K562 (cell line): ENCODE data around the gene HOXB3. TPM values are rescaled to one million over a fixed set of nuclear protein-coding genes. Genes with fewer than 3 reads are reported as not detected.

ENCODE experiments used
- ATAC-seq: fragments of 200-7000 bp; cut with Tn5 transposase; 3 replicates; pipeline ENCODE4 v1.9.1; 2020; ENCODE audit warnings: moderate library complexity
- BruUV-seq: library from RNA; stranded (reverse); fragments of 400-500 nt; replicated peaks from 2 replicates; lab custom pipeline; 2021; lab: Mats Ljungman, UMichigan
- CTCF ChIA-PET: fragments of 300-600 bp; formaldehyde crosslinking; extraction: SDS; loops from one replicate; lab custom pipeline; 2021; ENCODE audit warnings: low intra/inter-chr PET ratio; lab: Yijun Ruan, JAX
- POLR2A ChIA-PET: fragments of 300-600, 350-650 bp; sonication (Branson Sonifier 250); formaldehyde crosslinking; extraction: SDS; loops from one replicate; lab custom pipeline; 2021; ENCODE audit warnings: antibody characterized with exemption, inconsistent platforms; lab: Yijun Ruan, JAX
- DNase-seq, 4 experiments: peaks; one replicate each; pipeline versions ENCODE4 v3.0.0 to v3.0.0-alpha.2; 2011 to 2018; ENCODE audit warnings: low spot score in 3 of 4, mixed read lengths in 3 of 4; ENCODE audit errors: extremely low read depth in 1 of 4
- FAIRE-seq: peaks from 2 replicates; lab custom pipeline; 2011; peaks lifted over from hg19 to GRCh38; lab: Jason Lieb, UNC
- H2AFZ ChIP-seq: 2 replicates; pipeline ENCODE4 v1.6.0; 2011; ENCODE audit warnings: low read depth, low read length, control low read depth, inconsistent platforms
- H3K27ac ChIP-seq: fragments of 200-600 bp; 3 replicates; pipeline ENCODE4 v1.8.0; 2011; ENCODE audit warnings: low read depth, mild to moderate bottlenecking, control low read depth, inconsistent platforms, low read length, moderate library complexity, mixed read lengths; ENCODE audit errors: extremely low read depth
- H3K27me3 ChIP-seq, 2 experiments: fragments of 300-600 bp in 1 of 2; 2 replicates in 1 of 2; 3 replicates in 1 of 2; pipeline versions ENCODE4 v1.6.0 to v1.8.0; 2011; ENCODE audit warnings: inconsistent platforms in 2 of 2, low read length in 2 of 2, mild to moderate bottlenecking in 1 of 2, mixed read lengths in 1 of 2, moderate library complexity in 1 of 2; ENCODE audit not compliant: control insufficient read depth in 2 of 2, insufficient read depth in 2 of 2
- H3K36me3 ChIP-seq: fragments of 300-600 bp; 3 replicates; pipeline ENCODE4 v1.8.0; 2011; ENCODE audit warnings: mild to moderate bottlenecking, low read length, inconsistent platforms; ENCODE audit not compliant: control insufficient read depth, insufficient read depth
- H3K4me1 ChIP-seq, 2 experiments: fragments of 200-600 bp in 1 of 2; replicated peaks in 1 of 2; 2 replicates in 1 of 2; 3 replicates in 1 of 2; pipeline versions ENCODE4 v1.5.1 to v1.8.0; 2011; ENCODE audit warnings: inconsistent platforms in 2 of 2, low read length in 2 of 2, mild to moderate bottlenecking in 1 of 2, mixed read lengths in 1 of 2, moderate library complexity in 1 of 2; ENCODE audit not compliant: control insufficient read depth in 2 of 2, insufficient read depth in 2 of 2
- H3K4me2 ChIP-seq: 2 replicates; pipeline ENCODE4 v1.6.1; 2011; ENCODE audit warnings: low read length, control low read depth, inconsistent platforms, mixed read lengths; ENCODE audit not compliant: insufficient read depth
- H3K4me3 ChIP-seq: fragments of 200-600 bp; sonication (generic), shearing (Covaris generic); 2 replicates; pipeline ENCODE4 v1.5.1; 2016; ENCODE audit warnings: control low read depth, inconsistent platforms
- H3K79me2 ChIP-seq: fragments of 200-600 bp; 3 replicates; pipeline ENCODE4 v1.8.0; 2011; ENCODE audit warnings: low read length, inconsistent platforms; ENCODE audit not compliant: control insufficient read depth, insufficient read depth
- H3K9ac ChIP-seq, 2 experiments: 2 replicates each; pipeline versions ENCODE4 v1.6.0 to v1.6.1; 2011; ENCODE audit warnings: low read depth in 2 of 2, low read length in 2 of 2, control low read depth in 1 of 2, inconsistent platforms in 1 of 2, mild to moderate bottlenecking in 1 of 2, mixed read lengths in 1 of 2; ENCODE audit not compliant: insufficient read depth in 1 of 2
- H3K9me1 ChIP-seq: one replicate; pipeline ENCODE4 v1.6.0; 2011; ENCODE audit warnings: inconsistent platforms, mild to moderate bottlenecking, low read length, moderate library complexity; ENCODE audit not compliant: control insufficient read depth, insufficient read depth
- H3K9me3 ChIP-seq: replicated peaks from 2 replicates; pipeline ENCODE4 v1.5.1; 2011; ENCODE audit warnings: low read depth, low read length, inconsistent platforms; ENCODE audit not compliant: control insufficient read depth, insufficient read depth
- H4K20me1 ChIP-seq: replicated peaks from 2 replicates; pipeline ENCODE4 v1.6.1; 2011; ENCODE audit warnings: low read length, inconsistent platforms, mixed read lengths; ENCODE audit not compliant: control insufficient read depth, insufficient read depth
- ARID2 ChIP-seq: fragments of 450-650 bp; IDR thresholded peaks from 2 replicates; pipeline ENCODE4 v1.6.1; 2017; ENCODE audit warnings: antibody characterized with exemption, mild to moderate bottlenecking
- ELF1 ChIP-seq: fragments of 200-800 bp; sonication (Bioruptor generic); IDR thresholded peaks from 2 replicates; pipeline ENCODE4 v1.6.1; 2016; ENCODE audit warnings: missing genetic modification characterization, missing compliant biosample characterization
- HCFC1 ChIP-seq: IDR thresholded peaks from 2 replicates; pipeline ENCODE4 v1.6.1; 2012; ENCODE audit warnings: low read depth, low read length, improper control_type of control experiment
- PHTF2 ChIP-seq: fragments of 250-450 bp; sonication (Bioruptor Pico); IDR thresholded peaks from 2 replicates; pipeline ENCODE4 v1.5.0; 2021; ENCODE audit warnings: mild to moderate bottlenecking
- POLR2G ChIP-seq: fragments of 200-400 bp; formaldehyde crosslinking; IDR thresholded peaks from 2 replicates; pipeline ENCODE4 v1.6.1; 2017; ENCODE audit warnings: low read depth, mild to moderate bottlenecking, antibody characterized with exemption, low read length, moderate library complexity
- POLR3A ChIP-seq: IDR thresholded peaks from 2 replicates; pipeline ENCODE4 v1.6.1; 2011; ENCODE audit warnings: borderline replicate concordance, mild to moderate bottlenecking, moderate library complexity; ENCODE audit not compliant: insufficient read length, insufficient read depth; ENCODE audit errors: extremely low read depth
- RB1 ChIP-seq: fragments of 450-650 bp; IDR thresholded peaks from 2 replicates; pipeline ENCODE4 v1.6.1; 2017; ENCODE audit warnings: low read depth, mild to moderate bottlenecking
- RBM22 ChIP-seq: fragments of 200-400 bp; formaldehyde crosslinking; IDR thresholded peaks from 2 replicates; pipeline ENCODE4 v1.6.1; 2018; ENCODE audit warnings: low read length, low read depth; ENCODE audit not compliant: poor library complexity, severe bottlenecking
- RCOR1 ChIP-seq, 2 experiments: IDR thresholded peaks; 2 replicates each; pipeline ENCODE4 v1.6.1; 2012; ENCODE audit warnings: low read depth in 2 of 2, low read length in 2 of 2, borderline replicate concordance in 1 of 2, improper control_type of control experiment in 1 of 2
- SMARCA4 ChIP-seq: fragments of 450-650 bp; IDR thresholded peaks from 2 replicates; pipeline ENCODE4 v1.6.1; 2016
- SNAPC5 ChIP-seq: fragments of 250-450 bp; sonication (Bioruptor Pico); IDR thresholded peaks from 2 replicates; pipeline ENCODE4 v1.8.0; 2021; ENCODE audit warnings: moderate library complexity, mild to moderate bottlenecking, inconsistent platforms
- SP1 ChIP-seq: sonication (generic); formaldehyde crosslinking; IDR thresholded peaks from 2 replicates; pipeline ENCODE4 v1.8.1; 2022; ENCODE audit warnings: mild to moderate bottlenecking, missing genetic modification reagents
- ZBTB7A ChIP-seq: IDR thresholded peaks from 2 replicates; pipeline ENCODE4 v1.6.1; 2011; ENCODE audit warnings: low read depth, mild to moderate bottlenecking, low read length, moderate library complexity, borderline replicate concordance; ENCODE audit not compliant: control insufficient read depth
- ZNF436 ChIP-seq: fragments of 250-450, 450-650 bp; sonication (Bioruptor Pico); formaldehyde crosslinking; IDR thresholded peaks from 2 replicates; pipeline ENCODE4 v1.7.0; 2020; ENCODE audit warnings: mild to moderate bottlenecking
- WGBS: fragments of 100-300 bp; shearing (Covaris generic); methylation state at CpG from one replicate; pipeline ENCODE4 v1.1.6; 2016; ENCODE audit warnings: low coverage, mixed read lengths; ENCODE audit not compliant: insufficient coverage; ENCODE audit errors: missing lambda C conversion rate; 5-methylcytosine and 5-hydroxymethylcytosine counted together
- in situ Hi-C: fragments of 300-500 bp; cut with MboI; formaldehyde crosslinking; loops from 4 replicates; pipeline ENCODE4 v1.15.0; 2018; ENCODE audit warnings: inconsistent platforms, mixed read lengths
- intact Hi-C: fragments of 100-400 bp; cut with micrococcal nuclease; formaldehyde crosslinking; loops from 2 replicates; pipeline ENCODE4 v1.14.2; 2022
- polyA plus RNA-seq, 8 experiments: library from polyadenylated mRNA; depleted of rRNA in 4 of 8; stranded (reverse) in 5 of 8; unstranded in 3 of 8; fragments of >200 nt; fragmentation: Nextera tagmentation in 2 of 8; fragmentation: Illumina TruSeq in 1 of 8; extraction: Ambion mirVana in 2 of 8; extraction: Trizol in 1 of 8; gene quantifications; 2 replicates each; pipeline versions ENCODE4 v1.2.1 to v1.2.3, GENCODE V29; 2011 to 2014; ENCODE audit warnings: inconsistent platforms in 1 of 8, missing spikeins in 1 of 8
- total RNA-seq, 7 experiments: library from RNA; depleted of rRNA in 6 of 7; stranded (reverse); fragments of >200 nt in 6 of 7; fragmentation: Illumina TruSeq in 2 of 7; extraction: Trizol in 2 of 7; gene quantifications; 2 replicates each; pipeline versions ENCODE4 v1.2.1 to v1.2.3, GENCODE V29; 2011 to 2021; ENCODE audit warnings: low replicate concordance in 1 of 7
- TF ChIP-seq, protein P1 (sequence below): fragments of 450-650 bp; IDR thresholded peaks from one replicate; pipeline ENCODE4 v1.6.1; 2018; ENCODE audit warnings: mild to moderate bottlenecking, moderate library complexity; ENCODE audit not compliant: partially characterized antibody
- TF ChIP-seq, protein P2 (sequence below), 2 experiments: fragments of 450-650 bp in 1 of 2; IDR thresholded peaks; 2 replicates each; pipeline ENCODE4 v1.6.1; 2011 to 2017; ENCODE audit warnings: low read depth in 2 of 2, antibody characterized with exemption in 1 of 2, borderline replicate concordance in 1 of 2, low read length in 1 of 2, mild to moderate bottlenecking in 1 of 2, mixed read lengths in 1 of 2; ENCODE audit not compliant: control insufficient read depth in 1 of 2

HOXB3 gene
- total and polyA plus RNA-seq, 9 of the 15 experiments (the other 6 are each of a cell fraction or from before 2014, with no cell fraction given): 2.4 to 41.3 (median 20.2) TPM

GRCh38 chr17:48636177-48637018 lies 46.4 kb upstream of the HOXB3 start:
- peak; percentile 90 for ATAC-seq
- Histone ChIP-seq H2AFZ (peak overlapping the region; percentile 84), H3K79me2 (peaks cover 19% of the 10 kb centered on the region; the same call in 2 of the 3 replicates), H3K9ac (peak overlapping the region; percentile 62 to 86), H4K20me1 (no peaks in the 10 kb centered on the region), H3K9me3 (no peaks in the 10 kb centered on the region), H3K36me3 (peaks cover 8% of the 10 kb centered on the region; the same call in 1 of the 3 replicates), H3K4me1 (peaks cover 58 to 62% of the 10 kb centered on the region in 2 experiments), H3K27ac (peak overlapping the region; percentile 48), H3K4me3 (no peak overlapping the region), H3K27me3 (no peaks in the 10 kb centered on the region), H3K4me2 (peak overlapping the region; percentile 62), H3K9me1 (peaks cover 4% of the 10 kb centered on the region)
- in situ Hi-C loops (no loop called here), intact Hi-C loops (no loop called here)
- no TSS peak for BruUV-seq
- ChIA-PET CTCF (interaction anchor here (0.5 kb wide), 1 partner anchor 277 kb away, joined by 4 read pairs; no protein-coding TSS in a partner anchor), POLR2A (interaction anchor here (0.6 to 3.8 kb wide), 8 partner anchors 7 to 96 kb away, joined by 3 to 43 read pairs (median 4); partner anchors contain the start of gene HOXB9)
- peak; percentile 82 to 95 (median 85) for DNase-seq
- FAIRE-seq: peak; percentile 54
- WGBS: 7% methylated on average over 36 of the region's 39 CpGs
- TF ChIP-seq ARID2: peak; percentile 37; the same call in 1 of the 2 replicates
- no peak for TF ChIP-seq ZNF436
- TF ChIP-seq SNAPC5: no peak
- TF ChIP-seq SP1 (CRISPR knock-in tag): 0 out of 2 replicates have a peak, but pooled peaks have one; percentile 22
- peak; percentile 45; the same call in 1 of the 2 replicates for TF ChIP-seq HCFC1
- no peak for TF ChIP-seq PHTF2 (CRISPR knock-in tag)
- peak; percentile 73 for TF ChIP-seq POLR2G
- TF ChIP-seq ELF1 (tag): no peak
- peak; percentile 82; the same call in 1 of the 2 replicates for TF ChIP-seq ZBTB7A
- peak in 1 of 2 experiments; percentile 74; a peak in 1 of 4 replicates for TF ChIP-seq RCOR1 (IDR thresholded peaks at IDR 0.05; ENCODE audit: borderline replicate concordance in 1 of 2, low read depth in 2 of 2, low read length in 2 of 2)
- TF ChIP-seq, protein P1, sequence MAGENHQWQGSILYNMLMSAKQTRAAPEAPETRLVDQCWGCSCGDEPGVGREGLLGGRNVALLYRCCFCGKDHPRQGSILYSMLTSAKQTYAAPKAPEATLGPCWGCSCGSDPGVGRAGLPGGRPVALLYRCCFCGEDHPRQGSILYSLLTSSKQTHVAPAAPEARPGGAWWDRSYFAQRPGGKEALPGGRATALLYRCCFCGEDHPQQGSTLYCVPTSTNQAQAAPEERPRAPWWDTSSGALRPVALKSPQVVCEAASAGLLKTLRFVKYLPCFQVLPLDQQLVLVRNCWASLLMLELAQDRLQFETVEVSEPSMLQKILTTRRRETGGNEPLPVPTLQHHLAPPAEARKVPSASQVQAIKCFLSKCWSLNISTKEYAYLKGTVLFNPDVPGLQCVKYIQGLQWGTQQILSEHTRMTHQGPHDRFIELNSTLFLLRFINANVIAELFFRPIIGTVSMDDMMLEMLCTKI: no peak
- peak; percentile 82 for TF ChIP-seq SMARCA4
- TF ChIP-seq, protein P2, sequence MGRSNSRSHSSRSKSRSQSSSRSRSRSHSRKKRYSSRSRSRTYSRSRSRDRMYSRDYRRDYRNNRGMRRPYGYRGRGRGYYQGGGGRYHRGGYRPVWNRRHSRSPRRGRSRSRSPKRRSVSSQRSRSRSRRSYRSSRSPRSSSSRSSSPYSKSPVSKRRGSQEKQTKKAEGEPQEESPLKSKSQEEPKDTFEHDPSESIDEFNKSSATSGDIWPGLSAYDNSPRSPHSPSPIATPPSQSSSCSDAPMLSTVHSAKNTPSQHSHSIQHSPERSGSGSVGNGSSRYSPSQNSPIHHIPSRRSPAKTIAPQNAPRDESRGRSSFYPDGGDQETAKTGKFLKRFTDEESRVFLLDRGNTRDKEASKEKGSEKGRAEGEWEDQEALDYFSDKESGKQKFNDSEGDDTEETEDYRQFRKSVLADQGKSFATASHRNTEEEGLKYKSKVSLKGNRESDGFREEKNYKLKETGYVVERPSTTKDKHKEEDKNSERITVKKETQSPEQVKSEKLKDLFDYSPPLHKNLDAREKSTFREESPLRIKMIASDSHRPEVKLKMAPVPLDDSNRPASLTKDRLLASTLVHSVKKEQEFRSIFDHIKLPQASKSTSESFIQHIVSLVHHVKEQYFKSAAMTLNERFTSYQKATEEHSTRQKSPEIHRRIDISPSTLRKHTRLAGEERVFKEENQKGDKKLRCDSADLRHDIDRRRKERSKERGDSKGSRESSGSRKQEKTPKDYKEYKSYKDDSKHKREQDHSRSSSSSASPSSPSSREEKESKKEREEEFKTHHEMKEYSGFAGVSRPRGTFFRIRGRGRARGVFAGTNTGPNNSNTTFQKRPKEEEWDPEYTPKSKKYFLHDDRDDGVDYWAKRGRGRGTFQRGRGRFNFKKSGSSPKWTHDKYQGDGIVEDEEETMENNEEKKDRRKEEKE (IDR thresholded peaks at IDR 0.05; ENCODE audit: borderline replicate concordance in 1 of 2, control insufficient read depth in 1 of 2, low read depth in 2 of 2, low read length in 1 of 2): no peak
- no peak for TF ChIP-seq RBM22
- peak; percentile 48; the same call in 1 of the 2 replicates for TF ChIP-seq RB1
- TF ChIP-seq POLR3A: no peak
